Measurements from ENCODE around the gene CHST13.

DNA sequence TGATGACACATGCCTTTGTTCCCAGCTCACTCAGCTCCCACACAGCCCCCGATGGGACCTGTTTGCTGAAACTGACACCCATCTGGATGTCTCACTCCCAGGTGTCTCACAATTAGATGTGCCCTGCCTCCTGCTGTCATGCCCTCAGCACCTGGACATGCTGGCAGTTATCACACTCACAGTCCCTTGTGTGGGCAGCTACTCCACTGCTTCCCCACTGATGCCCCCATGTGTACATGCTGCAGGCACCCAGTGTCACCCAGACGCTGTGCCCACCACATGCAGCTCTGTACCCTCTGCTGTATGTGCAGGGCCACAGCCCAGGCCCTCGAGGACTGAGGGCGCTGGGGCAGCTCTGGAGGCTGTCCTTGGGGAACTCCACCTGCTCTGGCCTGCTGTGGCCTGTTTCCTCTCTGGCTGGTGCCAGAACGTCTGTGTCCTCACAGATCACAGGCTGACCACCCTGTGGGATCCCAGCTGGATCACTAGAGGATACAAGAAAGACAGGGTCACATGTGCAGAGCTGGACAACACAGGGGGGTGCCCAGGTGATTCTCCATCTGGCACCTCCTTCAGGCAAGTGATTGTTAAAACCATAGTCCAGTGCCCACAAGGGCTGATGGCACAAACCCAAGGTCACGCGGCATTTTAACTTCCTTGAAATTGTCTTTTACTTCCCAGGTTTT lies 20.8 kb downstream of the CHST13 start:
- TF ChIP-seq, protein P1, sequence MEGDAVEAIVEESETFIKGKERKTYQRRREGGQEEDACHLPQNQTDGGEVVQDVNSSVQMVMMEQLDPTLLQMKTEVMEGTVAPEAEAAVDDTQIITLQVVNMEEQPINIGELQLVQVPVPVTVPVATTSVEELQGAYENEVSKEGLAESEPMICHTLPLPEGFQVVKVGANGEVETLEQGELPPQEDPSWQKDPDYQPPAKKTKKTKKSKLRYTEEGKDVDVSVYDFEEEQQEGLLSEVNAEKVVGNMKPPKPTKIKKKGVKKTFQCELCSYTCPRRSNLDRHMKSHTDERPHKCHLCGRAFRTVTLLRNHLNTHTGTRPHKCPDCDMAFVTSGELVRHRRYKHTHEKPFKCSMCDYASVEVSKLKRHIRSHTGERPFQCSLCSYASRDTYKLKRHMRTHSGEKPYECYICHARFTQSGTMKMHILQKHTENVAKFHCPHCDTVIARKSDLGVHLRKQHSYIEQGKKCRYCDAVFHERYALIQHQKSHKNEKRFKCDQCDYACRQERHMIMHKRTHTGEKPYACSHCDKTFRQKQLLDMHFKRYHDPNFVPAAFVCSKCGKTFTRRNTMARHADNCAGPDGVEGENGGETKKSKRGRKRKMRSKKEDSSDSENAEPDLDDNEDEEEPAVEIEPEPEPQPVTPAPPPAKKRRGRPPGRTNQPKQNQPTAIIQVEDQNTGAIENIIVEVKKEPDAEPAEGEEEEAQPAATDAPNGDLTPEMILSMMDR (IDR thresholded peaks at IDR 0.05), result no peak
- TF ChIP-seq POLR2A (IDR thresholded peaks at IDR 0.05), result no peak

Measured in lower leg skin (tissue), 3 donors.